GM18858 (cell line): ENCODE results near the gene MICU1.
A peak's percentile ranks its signal among the peaks of the same experiment; 100 is the strongest.
"Not testable (repeated sequence)": the region's sequence is repeated elsewhere in the genome, so short reads cannot be mapped to it uniquely, and the experiment has no call there.

Source experiments
- ATAC-seq: cut with Tn5 transposase; IDR thresholded peaks from one replicate; pipeline ENCODE4 v1.9.1; 2021; ENCODE audit not compliant: unreplicated experiment

MICU1 gene, protein sequence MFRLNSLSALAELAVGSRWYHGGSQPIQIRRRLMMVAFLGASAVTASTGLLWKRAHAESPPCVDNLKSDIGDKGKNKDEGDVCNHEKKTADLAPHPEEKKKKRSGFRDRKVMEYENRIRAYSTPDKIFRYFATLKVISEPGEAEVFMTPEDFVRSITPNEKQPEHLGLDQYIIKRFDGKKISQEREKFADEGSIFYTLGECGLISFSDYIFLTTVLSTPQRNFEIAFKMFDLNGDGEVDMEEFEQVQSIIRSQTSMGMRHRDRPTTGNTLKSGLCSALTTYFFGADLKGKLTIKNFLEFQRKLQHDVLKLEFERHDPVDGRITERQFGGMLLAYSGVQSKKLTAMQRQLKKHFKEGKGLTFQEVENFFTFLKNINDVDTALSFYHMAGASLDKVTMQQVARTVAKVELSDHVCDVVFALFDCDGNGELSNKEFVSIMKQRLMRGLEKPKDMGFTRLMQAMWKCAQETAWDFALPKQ

DNA sequence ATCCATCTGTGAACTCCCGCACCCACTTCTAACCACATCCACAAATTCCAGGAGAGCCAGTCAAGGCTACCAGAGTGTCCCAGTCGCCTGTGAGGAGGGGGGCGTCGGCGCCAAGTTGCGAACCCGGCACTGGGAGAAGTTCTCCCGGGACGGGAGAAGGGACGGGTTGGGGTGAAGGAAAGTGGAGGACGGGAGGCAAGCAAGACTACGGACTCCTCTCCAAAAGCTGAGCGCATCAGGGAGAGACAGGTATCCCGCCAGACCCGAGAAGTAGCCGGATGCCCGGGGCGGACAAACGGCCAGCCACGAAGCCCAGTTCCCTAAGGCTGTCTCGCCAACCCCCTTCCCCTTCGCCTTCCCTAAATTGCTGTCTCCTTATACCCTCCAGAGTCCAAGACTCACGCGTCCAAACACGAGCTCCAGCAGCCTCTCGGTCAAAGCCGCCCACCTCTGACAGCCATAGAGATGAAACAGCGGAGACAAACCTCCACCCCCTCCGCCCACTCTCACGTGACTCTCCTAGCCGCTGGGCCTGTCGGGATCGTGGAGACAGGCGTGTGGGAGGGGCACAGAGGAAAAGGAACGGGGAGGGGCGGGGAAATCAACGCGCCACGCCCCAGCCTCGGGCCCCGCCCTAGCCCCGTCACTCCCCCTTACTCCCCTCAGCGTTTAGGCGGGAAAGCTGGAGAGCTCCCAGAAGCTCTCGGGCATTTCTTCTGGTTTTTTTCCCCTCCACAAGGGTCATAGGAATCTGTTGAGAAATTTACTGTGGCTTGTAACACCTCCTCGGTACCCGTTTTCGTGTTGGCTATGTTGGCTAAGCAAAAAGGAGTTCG is at the start of gene MICU1:
Gene MICU1 (minus strand): TSS at position 472 of the 836 bp plus-strand sequence. CDS start 59,286 bp downstream, outside the sequence.
- peak; percentile 84 for ATAC-seq

DNA sequence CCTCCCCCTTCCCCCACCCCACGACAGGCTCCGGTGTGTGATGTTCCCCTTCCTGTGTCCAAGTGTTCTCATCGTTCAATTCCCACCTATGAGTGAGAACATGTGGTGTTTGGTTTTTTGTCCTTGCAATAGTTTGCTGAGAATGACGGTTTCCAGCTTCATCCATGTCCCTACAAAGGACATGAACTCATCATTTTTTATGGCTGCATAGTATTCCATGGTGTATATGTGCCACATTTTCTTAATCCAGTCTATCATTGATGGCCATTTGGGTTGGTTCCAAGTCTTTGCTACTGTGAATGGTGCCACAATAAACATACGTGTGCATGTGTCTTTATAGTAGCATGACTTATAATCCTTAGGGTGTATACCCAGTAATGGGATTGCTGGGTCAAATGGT is 48.3 kb upstream of the MICU1 start:
- ATAC-seq = not testable (repeated sequence)

DNA sequence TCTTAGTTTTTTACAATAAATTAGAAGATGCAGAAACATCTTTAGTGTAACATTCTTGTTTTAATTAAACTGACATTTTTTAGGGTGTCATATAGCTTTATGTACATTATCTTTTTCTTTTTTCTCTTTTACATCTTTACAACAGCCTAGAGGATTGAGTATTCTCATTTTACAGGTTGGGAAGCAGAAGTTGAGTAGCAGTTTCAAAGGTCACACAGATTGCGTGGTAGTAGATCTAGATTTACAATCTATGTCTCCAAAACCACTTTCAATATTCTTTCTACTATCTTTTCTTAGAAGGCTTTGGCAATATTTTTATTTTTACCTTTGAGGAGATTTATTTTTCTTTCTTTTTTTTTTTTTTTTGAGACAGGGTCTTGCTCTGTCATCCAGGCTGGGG is 47.4 kb upstream of the MICU1 start:
- ATAC-seq = no peak

DNA sequence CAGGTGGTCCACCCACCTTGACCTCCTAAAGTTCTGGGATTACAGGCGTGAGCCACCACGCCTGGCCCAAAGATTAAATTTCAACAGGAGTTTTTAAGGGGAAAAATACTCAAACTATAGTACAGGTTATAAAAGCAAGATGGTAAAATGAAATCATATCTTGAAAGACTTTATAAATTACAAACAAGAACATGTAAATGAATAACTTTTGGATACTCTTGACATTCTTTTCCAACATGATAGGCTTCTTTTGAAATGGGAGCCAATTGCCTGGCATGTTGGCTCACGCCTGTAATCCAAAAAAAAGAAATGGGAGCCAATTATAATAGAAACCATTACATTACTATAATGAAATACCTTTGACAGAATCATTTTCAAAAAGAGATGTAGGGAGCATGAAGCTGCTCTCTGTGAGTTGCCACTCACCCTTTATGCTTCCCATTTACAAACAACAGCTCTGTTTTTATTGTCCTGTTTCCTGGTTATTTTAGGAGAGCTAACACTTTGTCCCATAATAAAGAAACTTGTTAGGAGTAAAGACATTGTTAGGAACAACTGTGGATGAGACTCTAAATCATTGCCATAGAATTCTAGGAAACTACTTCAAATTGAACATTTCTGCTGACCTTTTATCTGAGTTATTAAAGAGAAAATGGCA is 41.5 kb upstream of the MICU1 start:
- no peak for ATAC-seq

DNA sequence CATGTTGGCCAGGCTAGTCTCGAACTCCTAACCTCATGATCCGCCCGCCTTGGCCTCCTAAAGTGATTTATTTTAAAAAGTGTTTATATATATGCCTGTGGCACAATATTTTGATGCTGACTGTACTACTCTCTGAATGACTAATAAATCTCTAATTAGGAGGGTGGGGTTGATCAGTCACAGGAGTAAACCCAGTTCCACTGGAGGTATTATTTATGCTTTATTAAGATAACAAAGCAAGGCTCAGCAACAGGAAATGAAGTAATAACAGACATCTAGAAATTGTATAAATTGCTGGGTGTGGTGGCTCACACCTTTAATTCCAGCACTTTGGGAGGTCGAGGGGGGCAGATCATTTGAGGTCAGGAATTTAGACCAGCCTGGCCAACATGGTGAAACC is 40.0 kb upstream of the MICU1 start:
- ATAC-seq = no peak

DNA sequence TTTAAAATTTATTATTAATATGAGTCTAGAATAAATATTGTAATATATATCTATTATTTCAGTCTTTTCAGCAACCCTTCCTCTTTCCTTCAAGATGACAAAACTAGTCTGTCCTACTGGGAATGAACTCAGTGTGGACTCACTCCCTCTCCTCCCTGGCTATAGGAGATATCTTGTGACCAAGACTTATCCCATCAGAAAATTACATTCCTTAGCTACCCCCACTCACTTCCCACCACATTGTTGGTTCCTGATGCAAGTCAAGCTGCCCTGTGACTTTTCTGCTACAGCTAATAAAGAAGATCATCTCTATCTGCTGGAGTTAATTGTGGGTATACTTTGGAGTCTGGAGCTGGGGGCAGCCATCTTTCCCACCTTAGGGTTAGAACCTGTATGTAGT is 38.1 kb upstream of the MICU1 start:
- ATAC-seq = no peak

DNA sequence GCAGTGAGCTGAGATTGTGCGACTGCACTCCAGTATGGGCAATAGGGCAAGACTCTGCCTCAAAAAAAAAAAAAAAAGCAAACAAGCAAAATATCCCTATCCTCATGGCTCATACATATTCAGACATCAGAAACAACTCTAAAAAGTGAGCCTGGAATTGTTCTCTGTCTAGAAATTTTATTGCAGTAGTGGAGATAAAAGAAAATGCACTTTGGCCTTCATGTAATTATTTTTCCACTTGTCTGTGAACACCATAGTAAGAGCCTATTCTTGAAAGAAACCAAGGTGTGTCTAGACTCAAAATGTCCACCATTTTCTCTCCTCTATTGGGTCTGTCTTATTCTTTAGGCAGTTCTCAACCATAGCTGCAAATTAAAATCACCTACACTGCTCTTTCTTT is 35.6 kb upstream of the MICU1 start:
- ATAC-seq = no peak

DNA sequence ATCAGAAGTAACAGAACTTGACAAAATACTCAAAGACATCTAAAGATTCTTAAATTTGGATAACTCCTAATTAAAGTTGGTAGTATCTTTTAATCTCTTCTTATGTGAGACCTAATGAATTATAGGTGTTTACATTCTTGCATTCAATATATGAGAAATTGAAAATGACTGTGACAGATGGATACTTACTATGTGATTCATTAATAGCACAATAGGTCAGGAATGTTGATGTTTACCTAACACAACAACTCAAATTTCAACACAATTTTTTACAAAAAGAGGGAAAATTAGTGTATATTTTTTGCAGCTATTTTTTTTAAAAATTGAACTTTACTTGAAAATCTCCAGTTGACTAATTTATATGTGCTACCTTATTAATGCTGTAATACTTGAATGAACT is 34.3 kb upstream of the MICU1 start:
- no peak for ATAC-seq

DNA sequence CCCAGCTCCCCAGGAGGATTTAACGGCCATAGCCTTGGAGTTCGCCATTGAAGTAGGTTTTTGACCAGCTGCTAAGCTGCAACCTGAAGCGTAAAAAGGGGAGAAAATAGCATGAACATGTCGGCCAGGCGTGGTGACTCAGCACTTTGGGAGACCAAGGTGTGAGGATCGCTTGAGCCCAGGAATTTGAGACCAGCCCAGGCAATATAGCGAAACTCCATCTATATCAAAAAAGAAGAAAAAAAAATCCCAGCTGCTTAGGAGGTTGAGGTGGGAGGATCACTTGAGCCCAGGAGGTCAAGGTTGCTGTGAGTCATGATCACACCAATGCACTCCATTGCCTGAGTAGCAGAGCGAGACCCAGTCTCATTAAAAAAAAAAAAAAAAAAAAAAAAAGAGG is 33.8 kb upstream of the MICU1 start:
- no peak for ATAC-seq

DNA sequence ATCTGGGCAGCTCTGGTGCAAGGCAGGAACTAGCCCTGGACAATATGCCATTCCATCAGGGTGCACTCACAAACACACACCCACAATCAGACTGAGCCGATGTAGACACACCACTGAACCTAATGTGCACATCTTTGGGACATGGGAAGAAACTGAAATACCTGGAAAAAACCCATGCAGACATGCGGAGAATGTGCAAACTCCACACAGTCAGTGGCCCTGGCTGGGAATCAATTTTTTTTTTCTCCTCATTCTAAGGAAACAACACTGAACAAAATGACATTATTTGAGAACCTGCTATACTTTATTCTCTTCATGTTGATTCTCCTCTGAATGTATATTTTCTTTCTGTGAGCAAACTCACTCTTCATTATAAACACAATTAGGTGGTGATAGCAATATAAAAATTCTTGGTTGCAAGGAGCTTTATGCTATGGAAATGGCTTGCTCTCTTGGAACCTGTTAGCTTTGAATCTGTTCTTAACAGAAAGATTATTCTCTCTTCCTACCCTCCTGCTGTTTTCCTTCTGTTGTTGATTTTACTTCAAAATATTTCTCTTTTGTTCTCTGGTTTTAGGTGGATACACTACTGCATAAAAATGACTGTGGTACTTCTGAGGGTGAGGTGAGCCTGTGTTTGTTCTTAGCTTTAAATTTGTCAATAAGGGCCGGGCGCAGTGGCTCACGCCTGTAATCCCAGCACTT is 33.0 kb upstream of the MICU1 start:
- ATAC-seq = no peak

DNA sequence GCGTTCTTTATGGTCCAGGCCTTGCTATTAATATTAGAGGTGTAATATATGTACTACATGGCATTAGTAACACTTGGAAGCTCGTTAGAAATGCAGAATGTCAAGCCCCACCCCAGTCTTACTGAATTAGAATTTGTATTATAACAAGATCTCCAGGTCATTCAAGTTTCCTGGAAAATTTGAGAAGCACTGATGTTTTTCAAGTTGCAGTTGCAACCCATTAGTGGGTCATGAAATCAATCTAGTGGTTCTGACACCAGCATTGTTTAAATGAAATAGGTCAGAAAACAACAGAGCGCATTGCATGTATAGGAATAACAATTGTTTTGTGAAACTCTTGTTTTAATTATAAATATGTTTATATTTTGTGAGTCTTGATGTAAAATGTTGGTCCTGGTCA is 28.8 kb upstream of the MICU1 start:
- no peak for ATAC-seq

DNA sequence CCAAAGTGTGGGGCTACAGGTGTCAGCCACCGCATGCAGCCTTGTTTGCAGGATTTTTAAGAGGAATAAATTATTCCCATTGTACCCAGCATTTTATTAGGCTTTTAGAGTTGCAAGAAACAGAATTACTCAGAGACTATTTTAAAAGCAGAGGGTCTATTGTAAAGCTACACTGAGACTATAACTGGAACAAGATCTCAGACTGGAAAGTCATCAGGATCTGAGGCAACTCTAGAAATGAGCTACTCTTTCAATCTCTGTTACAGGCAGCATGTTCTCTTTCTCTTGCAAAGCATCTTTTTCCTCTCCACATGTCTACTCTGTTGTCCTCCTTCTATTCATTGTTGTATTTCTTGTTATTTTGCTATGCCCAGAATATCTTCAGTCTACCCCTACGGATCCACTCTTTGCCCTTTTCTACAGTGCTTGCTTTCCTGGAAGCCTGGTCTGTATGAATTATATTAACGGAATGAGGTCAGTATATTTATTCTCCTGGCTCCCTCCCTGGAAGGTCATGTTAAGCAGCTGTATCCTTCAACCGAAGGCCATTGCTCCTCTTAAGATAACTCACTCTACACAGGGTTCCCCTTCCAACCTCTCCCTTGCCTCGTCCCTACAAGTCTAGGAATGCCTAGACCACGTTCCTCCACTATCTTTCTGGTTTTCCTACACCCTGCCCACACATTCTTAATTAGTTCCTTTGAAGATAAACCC is 27.7 kb upstream of the MICU1 start:
- ATAC-seq = no peak

DNA sequence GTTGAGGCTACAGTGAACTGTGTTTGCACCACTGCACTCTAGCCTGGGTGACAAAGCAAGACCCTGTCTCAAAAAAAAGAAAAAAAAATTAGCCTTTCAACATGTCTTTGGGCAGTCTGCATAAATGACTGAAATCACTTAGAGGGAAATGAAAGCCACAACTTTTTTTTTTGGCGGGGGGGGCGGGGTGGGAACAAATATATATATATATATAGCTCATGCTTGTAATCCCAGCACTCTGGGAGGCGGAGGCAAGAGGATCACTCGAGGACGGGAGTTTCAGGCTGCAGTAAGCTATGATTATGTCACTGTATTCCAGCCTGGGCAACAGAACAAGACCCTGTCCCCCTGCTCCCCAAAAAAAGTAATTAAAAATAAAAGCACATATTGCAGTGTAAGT is 23.4 kb upstream of the MICU1 start:
- ATAC-seq = no peak

DNA sequence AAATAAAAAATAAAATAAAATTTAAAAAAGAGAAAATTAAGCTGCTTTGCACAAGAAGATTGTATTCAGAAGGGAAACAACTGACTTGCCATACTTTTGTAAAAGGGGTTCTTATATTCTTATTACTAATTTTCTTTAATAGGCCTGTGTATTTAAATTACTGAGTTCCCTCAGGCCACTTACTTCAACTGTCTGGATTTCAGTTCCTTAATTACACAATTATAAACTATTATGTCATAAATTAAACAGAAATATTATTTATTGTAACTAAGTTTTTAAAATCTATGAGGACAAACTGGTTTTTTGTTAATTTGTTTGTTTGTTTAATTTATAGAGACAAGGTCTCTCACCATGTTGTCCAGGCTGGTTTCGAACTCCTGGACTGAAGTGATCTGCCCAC is 22.4 kb upstream of the MICU1 start:
- ATAC-seq = no peak

DNA sequence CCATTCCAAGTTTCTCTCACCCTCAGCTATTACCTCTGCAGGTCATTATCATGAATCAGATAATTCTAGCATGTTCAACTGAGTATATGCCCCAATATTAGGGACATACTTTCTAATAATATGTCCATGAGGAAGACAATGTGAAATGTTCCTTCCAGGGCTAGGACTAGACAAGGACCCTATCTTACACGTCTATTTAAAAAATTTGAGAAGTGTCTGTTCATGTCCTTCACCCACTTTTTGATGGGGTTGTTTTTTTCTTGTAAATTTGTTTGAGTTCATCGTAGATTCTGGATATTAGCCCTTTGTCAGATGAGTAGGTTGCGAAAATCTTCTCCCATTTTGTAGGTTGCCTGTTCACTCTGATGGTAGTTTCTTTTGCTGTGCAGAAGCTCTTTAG is 21.1 kb upstream of the MICU1 start:
- not testable (repeated sequence) for ATAC-seq

DNA sequence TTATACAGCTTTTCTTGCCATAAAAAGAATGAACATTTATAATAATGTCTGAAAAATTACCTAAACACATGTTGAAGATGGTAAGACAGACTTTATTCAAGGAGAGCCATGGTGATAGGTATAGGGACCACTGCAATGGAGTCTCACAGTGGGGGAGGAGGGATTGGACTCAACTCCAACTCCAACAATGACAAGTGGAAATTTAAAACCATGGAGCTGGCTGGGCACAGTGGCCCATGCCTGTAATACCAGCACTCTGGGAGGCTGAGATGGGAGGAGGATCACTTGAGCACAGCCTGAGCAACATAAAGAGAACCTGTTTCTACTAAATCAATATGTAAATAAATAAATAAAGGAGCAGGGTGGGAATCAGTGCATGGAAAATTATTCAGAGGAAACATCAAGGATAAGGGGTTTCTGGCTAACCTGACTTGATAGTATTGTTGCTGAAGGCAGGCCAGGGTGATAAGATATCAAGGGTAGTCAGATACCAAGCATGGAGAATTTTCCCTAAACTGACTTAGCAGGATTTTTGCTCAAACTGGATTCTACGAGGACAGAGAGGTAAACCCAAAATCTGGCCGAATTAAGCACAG is 19.5 kb upstream of the MICU1 start:
- ATAC-seq = no peak

DNA sequence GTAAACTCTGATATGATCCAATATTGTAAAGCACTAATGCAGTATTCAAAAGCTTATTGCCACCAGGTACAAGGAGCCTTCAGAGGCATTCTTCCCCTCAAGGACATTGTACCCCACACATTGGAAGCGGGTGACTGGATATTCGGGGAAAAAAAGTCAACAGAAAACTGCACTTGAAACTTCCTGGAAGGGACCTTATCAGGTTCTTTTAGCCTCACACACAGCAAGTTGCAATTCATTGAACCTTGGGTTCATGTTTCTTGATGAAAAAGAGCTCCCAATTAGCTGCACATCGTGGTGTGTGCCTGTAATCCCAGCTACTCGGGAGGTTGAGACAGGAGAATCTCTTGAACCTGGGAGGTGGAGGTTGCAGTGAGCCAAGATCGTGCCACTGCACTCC is 16.4 kb upstream of the MICU1 start:
- ATAC-seq = no peak

DNA sequence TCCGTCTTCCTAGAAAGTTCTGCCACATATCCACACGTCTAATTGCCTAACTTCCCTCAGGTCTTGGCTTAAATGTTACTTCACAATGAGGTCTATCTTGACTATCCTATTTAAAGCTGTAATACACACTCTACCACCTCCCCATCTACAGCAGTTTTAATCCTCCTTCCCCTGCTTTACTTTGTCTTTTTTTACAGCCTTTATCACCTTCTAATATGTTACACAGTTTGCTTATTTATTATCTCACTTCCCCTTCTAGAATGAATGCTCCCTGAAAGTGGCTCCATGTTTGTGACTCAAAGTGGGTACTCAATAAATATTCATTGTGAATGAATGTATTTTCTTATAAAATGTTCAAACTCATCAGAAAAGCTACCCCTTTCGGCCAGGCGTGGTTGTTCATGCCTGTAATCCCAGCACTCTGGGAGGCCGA is 13.6 kb upstream of the MICU1 start:
- no peak for ATAC-seq

DNA sequence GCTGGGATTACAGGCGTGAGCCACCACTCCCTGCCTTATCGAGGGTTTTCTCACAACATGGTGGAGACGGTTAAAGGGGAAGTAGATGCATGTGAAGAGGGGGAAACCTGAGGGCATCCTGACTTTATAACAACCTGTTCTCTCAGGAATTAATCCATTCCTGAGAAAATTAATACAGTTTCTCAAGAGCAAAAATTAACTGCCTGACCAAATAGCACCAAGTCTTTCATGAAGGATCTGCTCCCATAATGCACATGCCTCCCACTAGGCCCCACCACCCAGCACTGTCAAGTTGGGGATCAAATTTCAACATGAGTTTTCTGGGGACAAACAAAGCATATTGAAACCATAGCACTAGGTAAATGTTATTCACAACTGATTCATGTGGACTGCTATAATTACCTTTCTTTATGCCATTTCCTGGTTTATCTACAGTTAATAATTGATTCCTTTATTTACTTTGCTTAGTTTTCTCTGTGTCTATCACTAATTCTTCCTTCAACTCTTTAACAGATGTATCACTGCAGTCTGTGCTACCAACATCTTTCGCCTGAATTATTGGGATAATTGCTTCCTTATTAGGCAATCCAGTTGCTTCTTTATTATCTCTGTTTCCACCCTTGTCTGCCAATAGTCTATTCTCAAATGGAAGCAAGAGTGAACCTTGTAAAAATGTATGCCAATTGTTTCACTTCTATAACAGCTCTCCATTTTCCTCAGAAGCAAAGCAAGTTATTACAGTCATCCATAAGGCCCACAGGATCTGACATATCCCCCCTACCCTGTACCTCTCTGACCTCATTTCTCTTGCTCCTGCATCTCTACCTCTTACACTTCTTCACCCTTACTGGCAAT is 12.9 kb upstream of the MICU1 start:
- ATAC-seq = no peak
